ENCODE measurements around the gene GLT8D2. TPM values are rescaled to one million over a fixed set of nuclear protein-coding genes. Genes with fewer than 3 reads are reported as not detected.

GLT8D2 gene
- total RNA-seq, 1 donor from 2014 or later, result 56.1 TPM

- no peak for DNase-seq (ENCODE audit: low spot score)
Measured at GRCh38 chr12:104000807-104001434, 49.1 kb downstream of the GLT8D2 start.

DNA sequence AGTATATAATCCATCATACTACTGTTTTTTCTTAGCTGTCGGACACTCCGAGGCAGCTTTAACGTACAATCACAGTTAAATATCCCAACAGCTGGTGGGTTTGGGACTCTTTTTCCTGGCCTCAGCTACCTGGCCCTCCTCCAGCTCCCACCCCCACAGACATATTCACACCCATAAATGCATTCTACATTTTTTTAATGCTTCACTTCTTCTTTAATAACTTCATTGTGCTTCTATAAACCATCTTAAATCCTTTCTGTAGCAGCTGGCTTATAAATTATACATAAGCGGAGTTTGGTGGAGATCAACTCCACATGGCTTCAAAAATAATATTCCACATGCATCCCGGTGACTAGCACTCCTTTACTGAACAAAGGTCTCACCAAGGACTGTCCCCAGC is 51.0 kb downstream of the GLT8D2 start:
- no peak for DNase-seq (ENCODE audit: low spot score)

- no peak for DNase-seq (ENCODE audit: low spot score)
Measured at GRCh38 chr12:103997286-103997900, 52.6 kb downstream of the GLT8D2 start.

DNA sequence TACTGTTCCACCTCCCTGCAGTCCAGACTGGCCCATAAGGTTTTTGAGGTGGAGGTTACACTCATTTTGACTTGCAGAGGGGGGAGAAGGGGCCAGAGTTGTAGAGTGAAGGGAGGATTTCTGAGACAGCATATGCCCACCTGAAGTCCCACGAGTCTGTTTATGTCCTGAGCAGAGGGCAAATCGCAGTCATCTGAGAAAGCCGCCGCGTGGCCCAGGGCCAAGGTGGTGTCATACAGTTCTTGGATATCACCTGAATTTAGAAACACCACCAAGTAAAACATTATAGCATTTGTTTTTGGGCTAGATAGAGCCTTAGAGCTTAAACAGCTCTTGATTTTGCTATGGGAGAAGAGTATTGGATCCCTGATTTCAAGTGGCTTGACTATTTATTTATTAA is 53.4 kb downstream of the GLT8D2 start:
- DNase-seq (ENCODE audit: low spot score), result no peak

DNA sequence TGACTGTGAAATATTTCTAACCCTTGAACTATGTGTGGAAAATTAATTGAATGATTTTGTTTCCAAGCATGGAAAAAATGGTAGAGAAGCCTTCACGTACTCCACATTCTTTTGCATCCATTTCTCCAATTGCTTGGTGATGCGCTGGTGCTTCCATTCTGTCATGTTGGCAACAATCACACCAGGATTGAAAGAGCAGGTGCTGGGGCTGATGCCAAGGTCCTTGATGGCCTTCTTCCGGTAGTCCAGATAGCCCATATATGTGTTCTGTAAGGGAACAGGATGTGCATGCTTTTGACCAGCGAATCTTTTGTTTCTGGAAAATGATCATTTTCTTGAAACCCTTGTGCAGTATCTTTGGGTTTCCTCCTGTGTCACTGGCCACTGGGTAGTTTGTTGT is 55.8 kb downstream of the GLT8D2 start:
- DNase-seq (ENCODE audit: low spot score), result no peak

DNA sequence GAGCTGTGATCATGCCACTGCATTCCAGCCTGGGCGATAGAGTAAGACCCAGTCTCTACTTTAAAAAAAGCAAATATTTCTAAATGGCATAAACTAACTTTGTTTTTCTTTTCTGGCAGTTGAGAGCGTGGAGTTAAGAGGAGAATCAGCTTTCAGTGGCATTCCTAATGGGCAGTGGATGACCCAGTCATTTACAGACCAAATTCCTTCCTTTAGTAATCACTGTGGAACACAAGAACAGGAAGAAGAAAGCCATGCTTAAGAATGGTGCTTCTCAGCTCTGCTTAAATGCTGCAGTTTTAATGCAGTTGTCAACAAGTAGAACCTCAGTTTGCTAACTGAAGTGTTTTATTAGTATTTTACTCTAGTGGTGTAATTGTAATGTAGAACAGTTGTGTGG is 63.2 kb downstream of the GLT8D2 start:
- DNase-seq (ENCODE audit: low spot score), result no peak

DNA sequence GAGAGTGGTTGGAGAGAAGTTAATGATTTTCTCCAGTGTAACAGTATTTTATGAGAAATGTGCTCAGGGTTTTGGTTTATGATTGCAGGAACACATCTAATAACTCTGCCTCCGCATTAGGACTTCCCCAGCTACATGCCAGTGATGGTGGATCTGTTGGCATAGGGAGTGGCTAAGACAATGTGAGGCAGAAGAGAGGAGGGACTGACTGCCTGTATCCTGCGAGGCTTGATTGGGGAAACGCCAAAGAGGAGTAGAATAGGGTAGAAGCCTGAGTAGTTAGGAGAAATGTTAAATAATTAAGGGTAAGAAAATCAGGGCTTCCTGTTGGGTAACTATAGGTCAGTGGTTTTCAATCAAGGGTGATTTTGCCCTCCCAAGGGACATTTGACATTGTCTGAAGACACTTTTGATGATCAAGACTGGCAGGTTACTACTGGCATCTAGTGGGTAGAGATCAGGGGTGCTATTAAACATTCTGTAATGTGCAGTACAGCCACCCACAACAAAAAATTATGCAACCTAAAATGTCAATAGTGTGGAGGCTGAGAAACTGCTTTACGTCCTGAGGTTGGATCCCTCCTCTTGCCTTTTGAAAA is 71.5 kb downstream of the GLT8D2 start:
- no peak for DNase-seq (ENCODE audit: low spot score)

- DNase-seq (ENCODE audit: low spot score), result no peak
Measured at GRCh38 chr12:103975368-103975767, 74.6 kb downstream of the GLT8D2 start.

- no peak for DNase-seq (ENCODE audit: low spot score)
Measured at GRCh38 chr12:103973909-103974308, 76.1 kb downstream of the GLT8D2 start.

DNA sequence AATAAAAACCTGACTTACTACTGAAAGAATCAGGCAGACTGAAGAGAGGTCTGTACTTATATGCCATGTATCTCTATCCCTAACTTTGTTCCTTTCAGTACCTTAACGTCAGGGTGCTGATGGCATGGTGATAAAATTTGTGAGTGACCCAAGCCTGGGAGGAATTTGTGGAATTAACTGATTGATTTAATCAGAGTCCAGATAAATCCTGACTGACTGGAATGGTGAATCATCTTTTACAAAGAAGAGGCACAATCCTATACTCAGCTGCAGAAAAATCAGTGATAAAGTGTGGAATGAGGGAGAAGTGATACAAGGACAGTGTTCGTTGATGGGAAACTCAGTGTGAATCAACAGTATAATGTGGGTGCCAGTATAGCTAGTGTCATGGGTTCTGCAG is 80.6 kb downstream of the GLT8D2 start:
- DNase-seq (ENCODE audit: low spot score), result no peak

- DNase-seq (ENCODE audit: low spot score), result no peak
Measured at GRCh38 chr12:103966736-103967135, 83.3 kb downstream of the GLT8D2 start.

DNA sequence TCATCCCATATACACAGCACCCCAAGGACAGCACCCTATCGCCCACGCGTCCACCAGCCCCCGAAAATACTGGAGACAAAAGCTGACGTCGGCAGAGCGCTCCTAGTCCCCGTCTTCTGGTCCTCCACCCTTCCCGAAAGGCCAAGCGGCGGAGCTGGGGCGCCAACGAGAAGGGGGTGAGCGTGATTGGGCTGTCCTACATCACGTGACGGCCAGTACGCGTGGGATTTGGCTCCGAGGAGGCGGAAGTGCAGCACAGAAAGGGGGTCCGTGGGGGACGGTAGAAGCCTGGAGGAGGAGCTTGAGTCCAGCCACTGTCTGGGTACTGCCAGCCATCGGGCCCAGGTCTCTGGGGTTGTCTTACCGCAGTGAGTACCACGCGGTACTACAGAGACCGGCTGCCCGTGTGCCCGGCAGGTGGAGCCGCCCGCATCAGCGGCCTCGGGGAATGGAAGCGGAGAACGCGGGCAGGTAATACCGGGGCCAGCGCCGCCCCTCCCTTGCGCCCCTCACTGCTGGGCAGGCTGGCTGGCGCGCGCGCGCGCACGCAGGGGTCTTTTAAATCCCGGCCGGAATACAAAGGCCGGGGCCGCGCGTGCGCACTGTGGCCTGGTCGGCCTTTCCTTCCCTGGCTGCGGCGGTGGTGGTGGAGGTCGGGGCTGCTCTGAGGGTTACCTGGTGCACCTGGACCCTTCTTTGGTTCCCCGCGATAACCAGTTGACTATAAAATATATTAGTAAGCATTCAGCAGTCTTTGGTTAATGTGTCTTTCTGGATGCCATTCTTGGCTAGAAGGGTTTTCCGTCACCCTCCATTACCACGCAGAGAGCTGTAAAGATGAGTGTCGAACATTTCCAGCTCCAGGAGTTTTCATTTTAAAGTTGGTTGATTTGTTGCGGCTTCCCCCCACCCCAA is 84.1 kb downstream of the GLT8D2 start, which contains the start of gene TDG:
TDG (plus strand) TSS at position 283 of the 915 bp plus-strand sequence; CDS start at position 449, 166 bp downstream.
- peak; percentile 99 for DNase-seq (ENCODE audit: low spot score)

GRCh38 chr12:103965255-103965589 is 84.8 kb downstream of the GLT8D2 start:
- DNase-seq (ENCODE audit: low spot score), result no peak

DNA sequence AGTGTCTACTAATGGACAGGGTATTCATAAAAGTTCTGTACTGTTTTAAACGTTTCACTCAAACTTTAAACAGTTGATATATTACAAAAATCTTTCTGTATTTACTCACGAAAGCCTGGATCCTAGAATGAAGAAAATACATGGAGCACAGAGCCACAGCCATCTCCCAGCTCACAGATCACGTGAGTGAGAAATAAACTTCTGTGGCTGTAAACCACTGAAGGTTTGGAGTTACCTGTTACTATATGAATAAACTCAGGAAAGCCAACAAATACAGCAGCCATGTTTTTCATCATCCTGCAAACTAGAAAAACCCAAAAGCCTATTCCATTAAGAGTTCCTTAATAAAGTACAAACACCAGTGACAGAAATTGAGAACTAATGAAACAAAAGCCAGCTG is 85.2 kb downstream of the GLT8D2 start:
- DNase-seq (ENCODE audit: low spot score), result peak; percentile 3

DNA sequence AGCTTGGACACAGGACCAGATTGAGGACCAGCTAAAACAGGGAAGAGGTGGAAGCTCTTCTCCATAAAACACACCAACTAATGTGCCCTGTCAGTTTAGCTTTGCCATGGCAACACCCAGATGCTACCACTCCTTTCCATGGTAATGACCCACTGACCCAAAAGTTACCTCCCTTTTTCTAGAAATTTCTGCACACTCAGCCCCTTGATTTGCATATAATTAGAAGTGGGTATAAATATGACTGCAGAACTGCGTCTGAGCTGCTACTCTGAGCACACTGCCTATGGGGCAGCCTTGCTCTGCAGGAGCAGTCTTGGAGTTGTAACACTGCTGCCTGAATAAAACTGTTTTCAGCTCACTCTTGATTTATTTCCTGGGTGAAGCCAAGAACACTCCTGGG is 87.5 kb downstream of the GLT8D2 start:
- DNase-seq (ENCODE audit: low spot score), result no peak

- no peak for DNase-seq (ENCODE audit: low spot score)
Measured at GRCh38 chr12:103960616-103961227, 89.3 kb downstream of the GLT8D2 start.

DNA sequence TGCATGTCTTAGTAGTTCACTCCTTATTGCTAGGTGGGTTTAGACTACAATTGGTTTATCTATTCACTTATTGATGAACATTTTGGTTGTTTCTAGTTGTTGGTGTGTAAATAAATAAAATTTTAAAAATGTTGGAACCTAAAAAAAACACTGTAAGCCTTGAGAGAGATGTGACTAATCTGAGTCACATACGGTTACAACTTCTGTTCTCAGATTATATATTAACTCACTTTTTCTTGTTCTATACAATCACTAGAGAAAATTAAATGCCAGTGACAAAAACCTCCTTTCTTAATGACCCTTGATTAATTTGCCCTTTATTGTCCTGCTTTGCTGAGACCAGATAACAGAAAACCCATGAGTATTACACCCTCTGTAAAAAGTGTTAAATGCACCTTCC is 91.4 kb downstream of the GLT8D2 start:
- DNase-seq (ENCODE audit: low spot score), result no peak

GRCh38 chr12:103957865-103958388 is 92.1 kb downstream of the GLT8D2 start:
- DNase-seq (ENCODE audit: low spot score), result no peak

- no peak for DNase-seq (ENCODE audit: low spot score)
Measured at GRCh38 chr12:103956509-103957027, 93.4 kb downstream of the GLT8D2 start.

DNA sequence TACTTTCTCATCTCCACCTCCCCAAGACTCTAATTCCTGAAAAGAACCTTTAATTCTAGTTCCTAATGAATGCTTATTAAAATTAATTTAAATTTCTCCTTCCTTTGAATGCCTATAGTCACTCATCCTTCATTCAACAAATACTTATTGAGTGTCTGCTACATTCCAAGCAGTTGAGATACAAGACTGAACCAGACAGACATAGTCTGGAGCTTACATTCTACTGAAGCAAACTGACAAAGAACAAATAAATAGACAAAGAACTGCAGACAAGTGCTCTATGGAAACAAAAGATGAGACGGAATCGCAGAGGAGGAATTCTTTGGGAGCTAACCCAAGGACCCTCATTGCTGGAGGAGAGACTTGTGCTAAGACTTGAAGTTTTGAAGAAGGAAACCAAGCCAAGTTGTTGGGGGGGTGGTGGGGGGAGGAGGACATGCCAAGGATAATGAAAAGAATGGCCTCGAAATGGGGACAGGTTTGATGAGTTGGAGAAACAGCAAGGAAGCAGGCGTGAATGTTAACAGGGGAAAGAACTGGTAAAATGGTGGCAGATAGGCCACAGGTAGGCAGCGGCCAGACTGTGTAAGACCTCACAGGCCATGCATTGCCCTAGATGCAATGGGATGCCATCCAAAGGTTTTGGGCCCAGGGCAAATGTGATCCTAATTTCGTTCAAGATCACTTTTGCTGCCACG is 94.0 kb downstream of the GLT8D2 start:
- DNase-seq (ENCODE audit: low spot score), result no peak

- DNase-seq (ENCODE audit: low spot score), result no peak
Measured at GRCh38 chr12:103952497-103952896, 97.5 kb downstream of the GLT8D2 start.

Measured in umbilical cord (tissue), 2 donors.